B cell (primary cell): ENCODE measurements around the gene GOLGA6L2.

Experiments used
- CTCF ChIP-seq: fragments of 200-600 bp; IDR thresholded peaks from one replicate; pipeline ENCODE4 v1.8.0; 2022; ENCODE audit warnings: antibody characterized with exemption, mild to moderate bottlenecking
- EZH2 ChIP-seq: IDR thresholded peaks from 2 replicates; pipeline ENCODE4 v1.6.1; 2012; ENCODE audit warnings: borderline replicate concordance, low read depth, mild to moderate bottlenecking, moderate library complexity, low read length; ENCODE audit not compliant: insufficient read depth, poor library complexity, severe bottlenecking

- no peak for TF ChIP-seq CTCF
- no peak for TF ChIP-seq EZH2
Measured at GRCh38 chr15:23416349-23417276, 30.4 kb downstream of the GOLGA6L2 start.
